Testis (tissue), 3 donors: ENCODE results near the gene UBQLN4. TPM values are rescaled to one million over a fixed set of nuclear protein-coding genes. Genes with fewer than 3 reads are reported as not detected.

ENCODE experiments used
- DNase-seq: peaks from one replicate; pipeline ENCODE4 v3.0.0-alpha.2; 2019
- H3K27ac ChIP-seq, 2 donors: fragments of 200-600 bp; sonication (generic); one replicate each; pipeline ENCODE4 v1.5.1; 2019
- H3K27me3 ChIP-seq: fragments of 200-600 bp; sonication (generic); one replicate; pipeline ENCODE4 v1.5.1; 2019
- H3K36me3 ChIP-seq: fragments of 200-600 bp; sonication (generic); one replicate; pipeline ENCODE4 v1.5.1; 2017; ENCODE audit warnings: low read depth; ENCODE audit errors: missing control alignments
- H3K4me1 ChIP-seq: fragments of 200-600 bp; sonication (generic); one replicate; pipeline ENCODE4 v1.5.1; 2019
- H3K4me3 ChIP-seq, 2 donors: fragments of 200-600 bp; sonication (generic); one replicate each; pipeline ENCODE4 v1.5.1; 2017 to 2019
- H3K9me3 ChIP-seq: fragments of 200-600 bp; sonication (generic); one replicate; pipeline ENCODE4 v1.5.1; 2017
- POLR2A ChIP-seq: fragments of 450-650 bp; IDR thresholded peaks from one replicate; pipeline ENCODE4 v1.6.1; 2017; ENCODE audit warnings: antibody characterized with exemption, mild to moderate bottlenecking, moderate library complexity
- WGBS, 2 donors: methylation state at CpG; one replicate each; pipeline ENCODE4 v1.1.5; 2018; 5-methylcytosine and 5-hydroxymethylcytosine counted together
- intact Hi-C: fragments of 100-400 bp; cut with DNase I; formaldehyde crosslinking; loops from one replicate; pipeline ENCODE4 v1.15.1; 2023; ENCODE audit warnings: low total_unique reads
- polyA plus RNA-seq: library from polyadenylated mRNA; stranded (reverse); fragments of 350-450 nt; fragmentation: Illumina TruSeq; extraction: RNeasy Lipid Tissue Mini Kit (QIAGEN cat#74804); gene quantifications from one replicate; pipeline ENCODE4 v1.2.3, GENCODE V29; 2014; ENCODE audit warnings: low read depth, low replicate concordance; ENCODE audit not compliant: insufficient read depth
- total RNA-seq, 2 donors: library from RNA; depleted of rRNA; stranded (reverse); fragments of >200 nt; gene quantifications; one replicate each; pipeline ENCODE4 v1.2.3, GENCODE V29; 2016
- TF ChIP-seq, protein P1 (sequence below), 3 experiments: fragments of 450-650 bp in 2 of 3; fragments of 200-600 bp in 1 of 3; sonication (generic) in 1 of 3; IDR thresholded peaks; one replicate each; pipeline ENCODE4 v1.5.1; 2016 to 2019; ENCODE audit warnings: antibody characterized with exemption in 3 of 3, mild to moderate bottlenecking in 2 of 3, moderate library complexity in 1 of 3

The UBQLN4 gene
- total and polyA plus RNA-seq, 3 donors from 2014 or later = 34.4 to 42.7 (median 41.0) TPM

DNA sequence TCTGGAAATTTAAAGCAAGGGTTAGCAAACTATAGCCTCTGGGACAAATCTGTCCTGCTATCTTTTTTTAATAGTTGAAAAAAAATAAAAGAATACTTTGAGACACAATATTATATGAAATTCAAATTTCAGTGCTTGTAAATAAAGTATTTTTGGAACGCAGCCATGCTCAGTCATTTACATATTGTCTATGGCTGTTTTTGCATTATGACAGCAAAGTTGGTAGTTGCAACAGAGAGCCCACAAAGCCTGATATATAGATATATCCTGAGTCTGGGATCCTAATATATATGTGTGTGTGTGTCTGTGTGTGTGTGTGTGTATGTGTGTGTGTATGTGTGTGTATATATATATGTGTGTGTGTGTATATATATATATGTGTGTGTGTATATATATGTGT, 53.6 kb downstream of the UBQLN4 start:
- WGBS, 2 donors = 87 to 94% methylated on average over 1 of the region's 1 CpG
- peaks cover 20% of the 10 kb centered on the region for H3K4me1 ChIP-seq
- DNase-seq = no peak
- TF ChIP-seq, protein P1, sequence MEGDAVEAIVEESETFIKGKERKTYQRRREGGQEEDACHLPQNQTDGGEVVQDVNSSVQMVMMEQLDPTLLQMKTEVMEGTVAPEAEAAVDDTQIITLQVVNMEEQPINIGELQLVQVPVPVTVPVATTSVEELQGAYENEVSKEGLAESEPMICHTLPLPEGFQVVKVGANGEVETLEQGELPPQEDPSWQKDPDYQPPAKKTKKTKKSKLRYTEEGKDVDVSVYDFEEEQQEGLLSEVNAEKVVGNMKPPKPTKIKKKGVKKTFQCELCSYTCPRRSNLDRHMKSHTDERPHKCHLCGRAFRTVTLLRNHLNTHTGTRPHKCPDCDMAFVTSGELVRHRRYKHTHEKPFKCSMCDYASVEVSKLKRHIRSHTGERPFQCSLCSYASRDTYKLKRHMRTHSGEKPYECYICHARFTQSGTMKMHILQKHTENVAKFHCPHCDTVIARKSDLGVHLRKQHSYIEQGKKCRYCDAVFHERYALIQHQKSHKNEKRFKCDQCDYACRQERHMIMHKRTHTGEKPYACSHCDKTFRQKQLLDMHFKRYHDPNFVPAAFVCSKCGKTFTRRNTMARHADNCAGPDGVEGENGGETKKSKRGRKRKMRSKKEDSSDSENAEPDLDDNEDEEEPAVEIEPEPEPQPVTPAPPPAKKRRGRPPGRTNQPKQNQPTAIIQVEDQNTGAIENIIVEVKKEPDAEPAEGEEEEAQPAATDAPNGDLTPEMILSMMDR (IDR thresholded peaks at IDR 0.05) = no peak
- no peak for TF ChIP-seq POLR2A
- intact Hi-C loops = no loop called here
- no peak overlapping the region for H3K27ac ChIP-seq
- H3K27me3 ChIP-seq = no peaks in the 10 kb centered on the region
- no peaks in the 10 kb centered on the region for H3K36me3 ChIP-seq
- no peaks in the 10 kb centered on the region for H3K9me3 ChIP-seq
- no peak overlapping the region for H3K4me3 ChIP-seq

DNA sequence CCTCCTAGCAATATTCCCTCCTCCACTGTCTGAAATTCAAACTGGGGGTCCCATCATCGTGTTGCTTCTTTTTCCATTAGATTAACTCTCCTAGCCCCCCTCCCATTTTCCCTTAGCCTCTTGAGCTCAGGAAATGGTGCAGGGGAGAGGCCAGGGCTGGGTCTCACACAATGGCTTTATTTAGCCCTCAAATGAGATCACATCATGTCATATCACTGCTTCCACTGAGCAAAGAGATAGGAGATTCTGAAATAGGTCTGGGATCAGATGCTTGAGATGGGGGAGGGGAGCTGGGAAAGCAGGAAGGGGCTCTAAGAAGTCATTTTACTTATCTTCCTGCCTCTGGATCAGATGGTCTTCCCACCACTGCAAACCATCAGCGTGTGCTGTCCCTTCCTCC, 57.4 kb downstream of the UBQLN4 start:
- intact Hi-C loops = no loop called here
- H3K27ac ChIP-seq = no peak overlapping the region
- TF ChIP-seq POLR2A = no peak
- TF ChIP-seq, protein P1 (IDR thresholded peaks at IDR 0.05) = no peak
- WGBS, 2 donors = 55% methylated on average over 2 of the region's 2 CpGs
- H3K4me3 ChIP-seq = no peak overlapping the region
- no peaks in the 10 kb centered on the region for H3K9me3 ChIP-seq
- peaks cover 7% of the 10 kb centered on the region for H3K4me1 ChIP-seq
- no peak for DNase-seq
- H3K36me3 ChIP-seq = no peaks in the 10 kb centered on the region
- H3K27me3 ChIP-seq = no peaks in the 10 kb centered on the region

DNA sequence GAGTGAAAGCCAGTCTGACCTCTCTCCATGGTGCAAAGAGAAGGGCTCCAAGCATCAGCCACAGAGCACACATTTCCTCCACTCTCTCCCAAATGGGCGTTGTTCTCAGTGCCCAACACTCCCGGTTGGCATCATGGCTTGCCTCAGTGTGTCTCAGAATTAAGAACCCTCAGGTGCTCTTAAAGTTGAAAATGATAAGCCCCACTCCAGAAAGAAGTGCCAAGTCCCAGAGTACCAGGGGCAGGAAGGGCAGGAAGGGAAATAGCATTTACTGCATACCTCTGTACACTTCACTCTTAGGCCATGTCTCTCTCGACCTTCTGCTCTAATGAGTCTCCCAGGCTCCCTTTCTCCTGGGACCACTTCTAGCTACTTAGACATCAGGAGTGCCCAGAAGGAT, 60.0 kb downstream of the UBQLN4 start:
- Histone ChIP-seq H3K4me1 (no peaks in the 10 kb centered on the region), H3K36me3 (no peaks in the 10 kb centered on the region), H3K27me3 (no peaks in the 10 kb centered on the region), H3K27ac (no peak overlapping the region), H3K4me3 (no peak overlapping the region), H3K9me3 (no peaks in the 10 kb centered on the region)
- intact Hi-C loops = no loop called here
- no peak for DNase-seq
- TF ChIP-seq, protein P1 (IDR thresholded peaks at IDR 0.05) = no peak
- no peak for TF ChIP-seq POLR2A
- WGBS, 2 donors = 80 to 86% methylated on average over 3 of the region's 3 CpGs

DNA sequence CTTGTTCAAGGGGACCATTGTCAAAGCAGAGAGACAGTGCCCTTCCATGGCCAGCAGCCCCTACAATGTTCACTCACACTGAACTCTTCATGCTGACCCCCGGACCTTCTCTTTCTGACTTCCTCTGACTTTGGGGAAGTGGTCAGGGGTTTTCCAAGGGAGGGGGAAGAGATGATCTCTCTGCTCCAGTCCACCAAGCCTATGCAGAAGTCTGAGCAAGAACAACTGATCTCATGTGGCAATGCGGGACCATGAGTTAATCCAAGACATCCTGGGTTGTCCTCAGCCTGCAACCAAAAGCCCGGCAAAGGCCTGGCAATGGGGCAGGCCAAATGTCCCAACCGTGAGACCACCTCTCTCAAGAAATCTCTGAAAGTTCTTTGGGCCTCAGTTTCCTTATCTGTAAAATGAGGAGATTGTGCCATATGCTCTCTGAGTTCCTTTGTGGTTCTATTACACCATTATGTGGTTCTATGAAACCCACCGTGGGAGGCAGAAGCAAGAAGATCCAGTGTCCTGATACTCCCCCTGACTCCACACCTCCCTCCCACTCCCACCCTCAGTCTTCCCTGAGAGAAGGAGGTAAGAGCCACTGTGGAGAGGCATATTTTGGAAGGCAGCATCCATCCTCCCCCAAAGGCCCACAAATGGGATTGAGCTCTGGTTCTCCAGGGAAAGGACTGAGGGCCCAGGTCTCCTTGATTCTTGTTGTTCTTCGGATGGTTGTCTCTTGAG, 63.4 kb downstream of the UBQLN4 start:
- 74 to 93% methylated on average over 6 of the region's 6 CpGs for WGBS, 2 donors
- TF ChIP-seq POLR2A = no peak
- TF ChIP-seq, protein P1 (IDR thresholded peaks at IDR 0.05) = no peak
- H3K27me3 ChIP-seq = no peaks in the 10 kb centered on the region
- DNase-seq = no peak
- H3K9me3 ChIP-seq = no peaks in the 10 kb centered on the region
- no peaks in the 10 kb centered on the region for H3K4me1 ChIP-seq
- no peak overlapping the region for H3K4me3 ChIP-seq
- intact Hi-C loops = no loop called here
- H3K27ac ChIP-seq = no peak overlapping the region
- H3K36me3 ChIP-seq = no peaks in the 10 kb centered on the region
